ENCODE results near the gene SYT9. TPM values are rescaled to one million over a fixed set of nuclear protein-coding genes. Genes with fewer than 3 reads are reported as not detected.

The SYT9 gene
- total and polyA plus RNA-seq, 3 donors from 2014 or later: 2.7 to 4.1 (median 3.1) TPM

- intact Hi-C loops (cut with DNase I; ENCODE audit: low total_unique reads): no loop called here
- H3K27ac ChIP-seq: no peak overlapping the region
- TF ChIP-seq, protein P1, sequence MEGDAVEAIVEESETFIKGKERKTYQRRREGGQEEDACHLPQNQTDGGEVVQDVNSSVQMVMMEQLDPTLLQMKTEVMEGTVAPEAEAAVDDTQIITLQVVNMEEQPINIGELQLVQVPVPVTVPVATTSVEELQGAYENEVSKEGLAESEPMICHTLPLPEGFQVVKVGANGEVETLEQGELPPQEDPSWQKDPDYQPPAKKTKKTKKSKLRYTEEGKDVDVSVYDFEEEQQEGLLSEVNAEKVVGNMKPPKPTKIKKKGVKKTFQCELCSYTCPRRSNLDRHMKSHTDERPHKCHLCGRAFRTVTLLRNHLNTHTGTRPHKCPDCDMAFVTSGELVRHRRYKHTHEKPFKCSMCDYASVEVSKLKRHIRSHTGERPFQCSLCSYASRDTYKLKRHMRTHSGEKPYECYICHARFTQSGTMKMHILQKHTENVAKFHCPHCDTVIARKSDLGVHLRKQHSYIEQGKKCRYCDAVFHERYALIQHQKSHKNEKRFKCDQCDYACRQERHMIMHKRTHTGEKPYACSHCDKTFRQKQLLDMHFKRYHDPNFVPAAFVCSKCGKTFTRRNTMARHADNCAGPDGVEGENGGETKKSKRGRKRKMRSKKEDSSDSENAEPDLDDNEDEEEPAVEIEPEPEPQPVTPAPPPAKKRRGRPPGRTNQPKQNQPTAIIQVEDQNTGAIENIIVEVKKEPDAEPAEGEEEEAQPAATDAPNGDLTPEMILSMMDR (IDR thresholded peaks at IDR 0.05): no peak
- no peak for TF ChIP-seq POLR2A (IDR thresholded peaks at IDR 0.05)
- WGBS, 2 donors: 60 to 62% methylated on average over 3 of the region's 3 CpGs
- H3K4me3 ChIP-seq: no peak overlapping the region
- H3K9me3 ChIP-seq: no peaks in the 10 kb centered on the region
- no peak for DNase-seq
- H3K4me1 ChIP-seq: no peaks in the 10 kb centered on the region
- H3K36me3 ChIP-seq (ENCODE audit: low read depth, missing control alignments): no peaks in the 10 kb centered on the region
- no peaks in the 10 kb centered on the region for H3K27me3 ChIP-seq
These were observed 31.1 kb upstream of the SYT9 start for GRCh38 chr11:7220636-7221035.

DNA sequence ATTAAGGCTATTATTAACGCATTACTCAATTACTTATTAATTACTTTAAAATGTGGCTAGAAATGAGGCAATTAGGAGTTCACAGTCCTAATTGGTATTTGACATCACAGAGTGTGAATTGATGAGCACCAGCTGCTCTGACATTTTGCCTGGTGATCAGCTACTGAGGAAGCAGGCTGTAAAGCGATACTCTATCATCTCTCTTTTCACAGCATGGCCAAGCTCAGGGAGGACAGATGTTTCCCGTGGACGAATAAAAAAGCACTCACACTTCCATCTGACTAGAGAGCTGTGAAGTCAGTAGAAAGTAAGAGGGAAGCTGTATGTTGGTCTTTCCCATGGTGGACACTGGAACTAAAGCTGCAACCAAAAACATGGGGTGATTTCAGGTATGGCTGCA, 29.1 kb upstream of the SYT9 start:
- Histone ChIP-seq H3K9me3 (no peaks in the 10 kb centered on the region), H3K4me3 (no peak overlapping the region), H3K27ac (no peak overlapping the region), H3K36me3 (ENCODE audit: low read depth, missing control alignments) (no peaks in the 10 kb centered on the region), H3K27me3 (no peaks in the 10 kb centered on the region), H3K4me1 (no peaks in the 10 kb centered on the region)
- intact Hi-C loops (cut with DNase I; ENCODE audit: low total_unique reads): no loop called here
- DNase-seq: no peak
- 34 to 58% methylated on average over 4 of the region's 4 CpGs for WGBS, 2 donors
- TF ChIP-seq, protein P1 (IDR thresholded peaks at IDR 0.05): no peak
- TF ChIP-seq POLR2A (IDR thresholded peaks at IDR 0.05): no peak

DNA sequence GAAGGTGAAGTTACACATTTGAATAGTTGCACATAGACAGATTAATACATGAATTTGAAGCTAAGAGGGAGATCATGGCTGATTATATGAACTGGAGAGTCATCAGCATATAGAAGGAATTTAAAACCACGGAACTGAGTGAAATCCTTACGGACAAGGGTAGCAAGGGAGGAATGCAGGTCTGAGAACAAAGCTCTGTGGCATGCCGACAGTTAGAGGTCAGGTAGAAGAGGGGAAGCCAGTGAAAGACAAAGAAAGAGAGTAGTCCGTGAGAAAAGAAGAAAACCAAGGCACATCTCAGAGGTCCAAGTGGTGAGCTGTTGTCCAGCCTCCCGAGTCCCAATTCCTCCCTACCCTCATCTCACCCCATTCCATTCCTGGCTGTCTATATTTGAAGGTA, 11.8 kb upstream of the SYT9 start:
- intact Hi-C loops (cut with DNase I; ENCODE audit: low total_unique reads): no loop called here
- Histone ChIP-seq H3K4me1 (no peaks in the 10 kb centered on the region), H3K27me3 (no peaks in the 10 kb centered on the region), H3K4me3 (no peak overlapping the region), H3K9me3 (no peaks in the 10 kb centered on the region), H3K36me3 (ENCODE audit: low read depth, missing control alignments) (no peaks in the 10 kb centered on the region), H3K27ac (no peak overlapping the region)
- no peak for TF ChIP-seq POLR2A (IDR thresholded peaks at IDR 0.05)
- TF ChIP-seq, protein P1 (IDR thresholded peaks at IDR 0.05): no peak
- no peak for DNase-seq
- 62 to 66% methylated on average over 5 of the region's 5 CpGs for WGBS, 2 donors

GRCh38 chr11:7245341-7245740, 6.4 kb upstream of the SYT9 start:
- DNase-seq: no peak
- H3K4me1 ChIP-seq: no peaks in the 10 kb centered on the region
- TF ChIP-seq POLR2A (IDR thresholded peaks at IDR 0.05): no peak
- TF ChIP-seq, protein P1 (IDR thresholded peaks at IDR 0.05): no peak
- no peak overlapping the region for H3K27ac ChIP-seq
- H3K4me3 ChIP-seq: no peak overlapping the region
- H3K9me3 ChIP-seq: no peaks in the 10 kb centered on the region
- no peaks in the 10 kb centered on the region for H3K27me3 ChIP-seq
- no peaks in the 10 kb centered on the region for H3K36me3 ChIP-seq (ENCODE audit: low read depth, missing control alignments)
- intact Hi-C loops (cut with DNase I; ENCODE audit: low total_unique reads): no loop called here
- WGBS, 2 donors: 70 to 79% methylated on average over 3 of the region's 3 CpGs

- H3K9me3 ChIP-seq: no peaks in the 10 kb centered on the region
- no peaks in the 10 kb centered on the region for H3K36me3 ChIP-seq (ENCODE audit: low read depth, missing control alignments)
- 77 to 80% methylated on average over 1 of the region's 1 CpG for WGBS, 2 donors
- TF ChIP-seq, protein P1 (IDR thresholded peaks at IDR 0.05): no peak
- no peak for TF ChIP-seq POLR2A (IDR thresholded peaks at IDR 0.05)
- no peaks in the 10 kb centered on the region for H3K4me1 ChIP-seq
- no peak overlapping the region for H3K27ac ChIP-seq
- H3K4me3 ChIP-seq: no peak overlapping the region
- no peaks in the 10 kb centered on the region for H3K27me3 ChIP-seq
- DNase-seq: no peak
- intact Hi-C loops (cut with DNase I; ENCODE audit: low total_unique reads): no loop called here
These were observed 5.5 kb upstream of the SYT9 start for GRCh38 chr11:7246179-7246578.
